Cerebellar nuclear complex (tissue), 1 donor: ENCODE data around the gene KRT37.
"Not testable (repeated sequence)": the region's sequence is repeated elsewhere in the genome, so short reads cannot be mapped to it uniquely, and the experiment has no call there.

Experiments
- DNase-seq, 2 experiments: peaks; one replicate each; lab custom pipeline; 2025; lab: John Stamatoyannopoulos, UW

Gene KRT37

DNA sequence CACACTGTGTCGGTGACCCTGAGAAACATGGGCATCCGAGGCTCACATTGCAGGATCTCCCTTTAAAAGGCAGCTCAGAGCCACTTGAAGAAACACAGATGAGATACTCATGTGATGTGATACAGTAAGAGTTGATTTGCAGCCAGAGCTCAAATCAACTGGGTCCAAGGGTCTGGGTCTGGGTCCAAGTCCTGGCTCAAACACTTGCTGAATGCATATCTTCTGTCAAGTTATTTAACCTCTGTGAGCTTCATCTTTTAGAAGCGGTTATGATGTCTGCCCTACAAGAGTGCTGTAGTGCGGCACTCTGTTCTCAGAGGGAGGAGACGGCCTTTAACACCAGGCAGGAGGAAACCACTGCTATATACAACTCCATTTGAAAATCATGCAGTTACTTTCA is 10.0 kb upstream of the KRT37 start:
- no peak for DNase-seq

DNA sequence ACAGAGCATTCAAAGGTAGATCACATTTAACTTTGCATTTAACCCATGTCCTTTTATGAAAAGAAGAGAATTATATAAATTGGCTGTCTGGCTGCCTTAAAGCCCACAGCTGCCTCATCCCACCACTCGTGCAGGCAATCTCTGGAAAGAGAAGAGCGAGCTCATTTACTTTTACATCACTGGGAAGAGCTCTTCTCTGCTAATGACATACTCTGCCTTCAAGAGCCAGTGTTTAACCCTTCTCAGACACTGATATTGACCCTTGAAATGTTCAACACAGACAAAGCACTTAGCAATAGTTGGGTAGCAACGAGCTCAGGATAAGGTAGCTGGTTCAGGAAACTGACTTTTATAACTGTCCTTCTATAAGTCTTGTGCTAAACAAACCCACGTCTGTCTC is 9.6 kb upstream of the KRT37 start:
- DNase-seq = no peak

DNA sequence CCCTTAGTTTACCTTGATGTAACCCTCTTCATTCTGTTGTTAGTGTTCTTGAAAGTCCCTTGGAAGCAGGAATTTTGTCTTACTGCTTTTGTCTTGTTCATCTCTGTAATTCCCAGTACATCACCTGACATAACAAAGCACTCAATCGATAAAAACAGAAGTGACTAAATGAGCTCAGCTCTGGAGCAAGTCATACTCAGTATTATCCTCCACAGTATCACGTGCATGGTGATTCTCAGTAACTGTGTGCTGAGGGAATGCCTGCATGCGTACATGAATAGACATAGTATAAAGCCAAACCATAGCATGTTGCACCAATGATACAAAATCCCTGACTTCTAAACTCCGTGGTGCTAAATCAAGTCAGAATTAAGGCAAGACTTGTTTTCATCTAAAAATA is 9.2 kb upstream of the KRT37 start:
- DNase-seq = no peak

DNA sequence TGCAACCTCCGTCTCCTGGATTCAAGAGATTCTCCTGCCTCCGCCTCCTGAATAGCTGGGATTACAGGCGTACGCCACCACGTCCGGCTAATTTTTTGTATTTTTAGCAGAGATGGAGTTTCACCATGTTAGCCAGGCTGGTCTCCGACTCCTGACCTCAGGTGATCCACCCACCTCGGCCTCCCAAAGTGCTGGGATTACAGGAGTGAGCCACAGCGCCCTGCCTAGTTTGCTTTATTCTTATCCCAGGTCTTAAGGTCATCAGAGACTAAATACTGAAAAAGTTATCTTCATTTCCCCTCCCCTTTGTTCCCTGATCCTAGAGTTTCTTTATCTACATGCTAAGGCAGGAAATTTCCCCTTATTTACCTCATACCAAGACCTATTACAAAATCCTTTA is 6.0 kb upstream of the KRT37 start:
- DNase-seq = not testable (repeated sequence)

DNA sequence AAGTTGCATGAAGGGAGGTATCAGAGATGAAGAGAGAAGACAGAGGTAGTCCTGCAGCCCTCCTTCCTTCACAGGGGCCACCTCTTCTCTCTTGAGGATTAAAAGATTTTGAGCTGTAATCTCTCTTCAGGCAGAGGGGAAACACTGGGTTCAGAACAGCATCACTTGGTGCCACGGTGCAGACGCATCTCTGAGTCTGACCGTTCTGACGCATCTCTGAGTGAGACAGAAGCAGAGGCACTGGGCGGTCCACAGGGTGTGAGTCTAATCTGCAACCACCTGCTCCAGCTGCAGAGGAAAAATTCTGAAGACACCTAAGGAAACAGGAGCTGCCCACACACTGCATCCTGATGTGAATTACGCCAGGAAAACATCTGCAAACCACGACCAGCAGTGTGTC is 5.3 kb upstream of the KRT37 start:
- DNase-seq = no peak

DNA sequence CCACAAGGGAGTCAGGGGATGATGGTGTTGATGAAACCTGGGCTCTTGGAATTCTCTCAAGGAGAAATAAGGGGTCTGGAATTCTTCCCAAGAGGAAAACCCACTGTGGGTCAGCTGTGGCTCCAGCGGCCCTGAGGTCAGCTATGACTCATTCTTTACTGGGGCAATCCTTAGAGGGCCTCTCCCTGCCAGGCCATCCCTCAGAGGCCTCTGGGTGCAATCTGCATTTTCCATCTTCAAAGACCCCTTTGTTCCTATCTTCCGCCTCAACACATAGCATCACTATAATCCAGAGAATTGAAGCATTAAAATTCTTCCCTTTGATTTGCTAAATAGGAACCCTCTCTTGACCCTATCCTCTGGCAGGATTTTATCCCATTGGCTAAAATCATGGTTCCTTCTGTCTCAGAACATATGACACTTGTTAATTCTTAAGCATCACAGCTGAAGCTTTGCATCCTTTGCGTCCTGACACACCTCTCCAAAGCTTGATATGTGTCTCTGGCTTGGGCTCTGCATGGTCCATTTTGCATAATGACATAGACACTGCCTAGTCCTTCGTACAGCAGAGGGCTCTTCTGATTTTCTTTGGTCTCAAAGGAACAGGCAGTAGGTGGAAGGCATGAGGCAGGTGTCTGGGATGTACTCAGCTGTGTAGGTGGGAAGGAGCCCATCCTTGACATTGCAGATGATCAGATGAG is 4.4 kb upstream of the KRT37 start:
- no peak for DNase-seq

DNA sequence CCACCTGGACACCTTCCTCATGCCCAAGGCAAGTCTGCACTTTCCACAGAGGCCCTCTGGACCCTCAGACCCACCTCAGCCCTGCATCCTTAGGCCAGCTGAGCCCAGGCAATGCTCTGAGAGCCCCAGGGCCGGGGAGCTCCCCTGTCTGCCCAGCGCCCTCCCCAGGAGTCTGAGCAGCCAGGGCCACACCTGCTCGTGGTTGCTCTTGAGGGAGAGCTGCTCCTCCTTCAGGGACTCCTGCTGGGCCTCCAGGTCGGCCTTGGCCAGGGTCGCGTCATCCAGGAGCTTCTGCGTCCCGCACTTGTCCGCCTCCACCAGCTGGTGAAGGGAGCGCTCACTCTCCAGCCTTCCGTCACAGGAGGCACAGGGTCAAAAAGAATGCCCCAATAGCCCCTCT is 1.8 kb downstream of the KRT37 start:
- DNase-seq = not testable (repeated sequence)

DNA sequence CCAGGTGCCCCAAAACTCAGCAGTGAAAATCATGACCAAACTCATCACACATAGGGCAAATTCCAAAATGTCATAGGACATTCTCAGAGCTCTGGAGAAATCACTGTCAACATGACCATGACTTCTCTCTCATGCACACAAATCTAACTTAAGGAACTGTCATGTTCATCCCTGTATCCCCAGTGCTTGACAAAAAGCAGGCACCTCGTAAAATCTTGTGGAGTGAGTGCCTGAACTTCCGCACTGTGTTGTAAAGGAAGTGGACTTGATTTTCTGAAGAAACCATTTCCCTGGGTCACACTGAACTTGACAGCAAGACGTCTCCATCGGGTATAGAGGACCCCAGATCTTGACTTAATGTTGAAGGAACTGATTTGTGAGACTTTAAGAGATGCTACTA is 2.8 kb downstream of the KRT37 start:
- DNase-seq = no peak

DNA sequence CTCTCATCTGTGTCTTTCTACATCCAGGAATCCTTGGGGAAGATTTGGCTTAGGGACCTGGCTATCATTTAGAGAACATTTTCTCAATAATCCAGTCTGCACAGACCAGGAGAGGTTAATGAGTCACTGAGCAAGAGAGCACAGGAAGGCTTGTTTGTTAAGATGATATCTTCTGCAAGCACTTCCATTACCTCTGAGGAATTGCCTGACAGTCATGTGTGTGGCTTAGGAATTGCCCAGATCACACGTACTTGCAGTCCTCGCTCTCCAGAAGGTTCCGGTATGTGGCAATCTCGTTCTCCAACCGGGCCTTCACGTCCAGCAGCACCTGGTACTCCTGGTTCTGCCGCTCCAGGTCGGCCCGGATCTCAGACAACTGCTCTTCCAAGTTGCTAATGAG is 3.3 kb downstream of the KRT37 start:
- no peak for DNase-seq

DNA sequence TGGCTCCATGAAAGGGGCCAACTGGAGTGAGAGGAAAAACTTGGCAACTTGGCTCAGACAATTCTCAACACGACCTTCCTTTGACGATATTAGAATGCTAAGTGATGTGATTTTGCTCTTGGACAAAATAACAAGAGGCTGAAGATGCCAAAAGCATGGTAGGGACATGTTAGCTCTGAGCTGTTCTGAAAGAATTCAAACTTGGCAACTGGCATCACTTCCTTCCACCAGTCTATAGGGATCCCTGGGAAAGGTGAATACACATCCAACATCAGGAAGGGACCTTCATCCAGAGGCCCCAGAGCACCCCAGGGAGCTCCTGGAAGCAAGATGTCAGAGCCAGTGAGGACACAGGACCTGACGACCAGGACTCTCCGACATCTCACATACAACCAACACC is 4.3 kb downstream of the KRT37 start:
- DNase-seq = no peak

DNA sequence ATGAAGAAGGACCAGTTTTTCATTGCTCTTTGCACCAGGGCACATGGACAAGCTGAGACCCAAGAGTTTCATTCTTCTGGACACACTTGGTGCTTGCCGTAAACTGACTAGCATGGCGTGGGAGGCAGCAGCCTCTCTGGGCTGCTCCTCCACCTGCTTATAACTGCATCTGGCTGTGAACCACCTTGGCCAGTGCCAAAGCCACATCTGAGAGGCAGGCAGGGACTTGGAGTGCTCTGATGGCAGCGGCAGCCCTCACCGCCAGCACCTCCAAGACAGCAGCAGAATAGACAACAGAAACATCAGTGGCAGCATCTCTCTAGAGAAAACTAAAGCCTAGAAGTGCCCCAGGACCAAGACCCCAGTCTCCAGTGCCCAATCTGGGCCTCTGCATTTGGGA is 4.7 kb downstream of the KRT37 start:
- DNase-seq = no peak

DNA sequence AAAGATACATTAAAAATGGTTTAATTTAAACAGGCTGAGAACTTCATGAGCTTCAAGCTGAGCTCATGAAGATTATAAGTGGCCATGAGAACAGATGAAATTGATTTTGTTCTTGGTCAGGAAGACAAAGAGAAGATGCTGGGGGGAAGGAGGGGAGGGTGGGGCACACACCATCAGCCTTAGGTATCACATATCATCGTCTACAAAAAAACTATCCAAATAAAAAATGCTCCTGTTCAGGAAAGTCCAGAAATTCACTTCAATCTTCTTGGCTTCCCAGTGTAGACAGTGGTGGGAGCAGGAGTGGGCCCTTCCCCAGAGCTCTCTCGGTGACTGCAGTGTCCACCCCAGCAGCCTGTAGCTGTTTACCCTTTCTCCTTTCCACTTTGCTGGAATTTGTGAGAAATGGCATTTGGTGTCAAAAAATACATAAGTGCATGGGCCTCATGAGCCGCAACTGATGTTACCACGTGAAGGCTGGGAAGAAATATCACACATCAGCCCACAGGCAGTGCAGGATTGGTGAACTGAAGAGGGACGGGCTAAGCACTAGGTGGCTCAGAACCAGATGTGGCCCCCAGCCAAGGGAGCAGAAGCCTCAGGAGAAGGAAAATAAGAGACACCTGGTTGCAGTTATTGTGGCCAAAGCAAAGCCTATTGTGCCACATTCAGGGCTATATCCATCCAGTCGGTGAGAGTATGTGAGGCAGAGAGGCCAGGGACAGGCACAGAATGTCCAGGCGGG is 6.1 kb downstream of the KRT37 start:
- no peak for DNase-seq

DNA sequence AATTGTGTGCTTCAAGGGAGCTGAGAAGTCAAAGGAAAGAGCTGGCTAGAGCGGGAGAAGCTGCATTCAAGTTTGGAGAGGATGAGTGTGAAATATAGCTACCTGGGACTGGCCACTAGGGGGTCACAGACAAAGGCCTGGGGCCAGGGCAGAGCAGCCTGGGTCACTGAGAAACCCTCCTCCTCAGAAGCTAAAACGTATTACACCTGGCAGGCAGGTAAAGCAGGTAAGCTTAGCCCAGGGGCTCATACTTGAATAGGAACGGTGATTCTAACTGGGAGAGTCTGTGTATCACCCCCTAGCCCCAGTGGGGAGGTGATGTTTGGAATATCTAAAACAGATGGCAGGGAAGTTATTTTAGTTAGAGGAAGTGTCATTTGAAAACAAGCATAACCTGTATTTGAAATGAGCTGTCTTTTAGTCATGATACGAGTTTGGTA is 6.8 kb downstream of the KRT37 start:
- no peak for DNase-seq

DNA sequence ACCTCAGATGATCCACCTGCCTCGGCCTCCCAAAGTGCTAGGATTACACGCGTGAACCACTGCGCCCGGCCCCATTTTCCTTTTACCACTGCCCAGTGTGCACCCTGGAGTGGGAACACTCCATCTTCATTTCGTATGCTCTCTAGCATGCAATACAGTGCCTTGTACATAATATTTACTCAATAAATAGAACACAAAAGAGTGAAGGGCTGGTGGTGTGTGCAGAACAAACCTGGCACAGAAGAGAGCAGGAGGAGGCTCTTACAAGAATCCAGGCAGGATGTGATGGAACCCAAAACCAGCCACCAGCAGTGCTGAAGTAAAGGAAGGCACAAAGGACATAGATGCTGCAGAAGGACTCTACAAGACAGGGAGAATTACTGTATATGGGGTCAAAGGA is 7.3 kb downstream of the KRT37 start:
- no peak for DNase-seq

DNA sequence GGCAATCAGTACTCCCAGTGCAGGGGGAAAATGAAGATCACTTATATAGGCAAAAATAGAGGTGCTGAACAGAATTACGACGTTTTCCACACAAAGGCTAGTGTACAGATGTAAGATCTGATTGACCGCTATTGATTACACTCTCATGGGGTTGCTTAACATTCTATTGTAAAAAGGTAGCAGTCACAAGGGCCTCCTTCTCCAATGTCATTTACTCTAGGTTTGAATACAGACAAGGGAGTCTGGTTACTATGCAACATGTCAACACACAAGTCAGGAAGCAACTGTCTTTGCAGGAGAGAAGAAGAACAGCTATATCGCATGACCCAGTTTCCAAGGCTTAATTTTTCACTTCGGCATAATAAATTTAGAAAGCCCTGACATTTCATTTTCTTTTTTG is 7.9 kb downstream of the KRT37 start:
- DNase-seq = no peak

DNA sequence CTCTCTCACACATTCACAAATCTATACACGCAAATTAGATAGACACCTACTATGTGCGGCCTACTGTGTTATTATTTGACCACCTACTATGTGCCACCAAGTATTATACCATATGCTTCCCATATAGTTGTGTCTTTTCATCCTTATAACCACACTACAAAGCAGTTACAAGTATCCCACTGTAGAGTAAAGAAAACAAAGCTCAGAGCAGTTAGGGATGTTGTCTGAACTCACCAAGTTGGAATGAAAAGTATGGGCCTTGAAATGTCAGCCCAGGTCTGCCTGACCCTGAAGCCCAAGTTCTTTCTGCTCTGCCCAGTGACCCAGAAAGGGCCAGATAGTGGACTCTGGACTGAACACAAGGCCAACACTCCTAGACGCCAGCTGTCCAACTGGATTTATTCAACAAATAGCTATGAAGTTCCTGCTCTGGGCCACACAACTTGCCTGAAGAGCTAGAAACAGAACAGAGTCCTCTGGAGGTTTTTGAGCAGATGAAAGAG is 8.5 kb downstream of the KRT37 start:
- DNase-seq = no peak

DNA sequence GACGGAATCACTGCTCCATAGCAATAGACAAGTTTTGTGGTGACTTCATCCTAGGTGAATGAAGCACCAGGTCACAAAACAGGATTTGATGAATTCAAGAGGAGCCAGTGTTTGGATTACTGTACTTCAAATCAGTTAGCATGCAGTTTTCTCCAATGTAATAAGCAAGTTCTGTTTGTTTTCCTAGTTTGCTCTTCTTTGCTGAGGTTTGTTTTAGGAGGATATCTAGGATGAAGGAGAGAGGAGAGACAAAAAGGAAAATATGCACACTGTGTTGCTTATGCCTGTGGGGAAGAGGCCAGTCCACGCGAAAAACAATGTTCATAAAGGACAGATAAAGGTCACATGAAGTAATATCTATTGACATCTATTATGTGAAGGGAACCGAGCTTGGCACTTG is 9.0 kb downstream of the KRT37 start:
- DNase-seq = no peak

DNA sequence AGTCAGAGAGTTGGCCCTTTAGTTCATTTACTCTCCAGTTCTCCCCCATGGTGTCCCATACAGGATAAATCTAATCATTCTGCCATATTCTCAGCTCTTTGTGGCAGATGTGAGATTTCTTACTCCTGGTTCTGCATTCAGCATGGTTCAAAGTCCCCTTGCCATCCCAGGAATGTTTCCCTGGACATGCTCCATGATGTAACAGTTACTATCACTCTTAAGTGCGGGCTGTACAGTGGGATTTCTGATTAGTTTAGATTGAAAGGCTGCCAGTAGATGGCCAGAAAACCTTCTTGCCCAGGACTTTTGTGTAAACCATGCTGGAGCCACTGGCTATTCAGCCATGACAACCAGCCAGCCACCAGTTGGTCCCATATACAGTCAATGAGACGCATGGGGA is 10.4 kb downstream of the KRT37 start:
- DNase-seq = no peak

DNA sequence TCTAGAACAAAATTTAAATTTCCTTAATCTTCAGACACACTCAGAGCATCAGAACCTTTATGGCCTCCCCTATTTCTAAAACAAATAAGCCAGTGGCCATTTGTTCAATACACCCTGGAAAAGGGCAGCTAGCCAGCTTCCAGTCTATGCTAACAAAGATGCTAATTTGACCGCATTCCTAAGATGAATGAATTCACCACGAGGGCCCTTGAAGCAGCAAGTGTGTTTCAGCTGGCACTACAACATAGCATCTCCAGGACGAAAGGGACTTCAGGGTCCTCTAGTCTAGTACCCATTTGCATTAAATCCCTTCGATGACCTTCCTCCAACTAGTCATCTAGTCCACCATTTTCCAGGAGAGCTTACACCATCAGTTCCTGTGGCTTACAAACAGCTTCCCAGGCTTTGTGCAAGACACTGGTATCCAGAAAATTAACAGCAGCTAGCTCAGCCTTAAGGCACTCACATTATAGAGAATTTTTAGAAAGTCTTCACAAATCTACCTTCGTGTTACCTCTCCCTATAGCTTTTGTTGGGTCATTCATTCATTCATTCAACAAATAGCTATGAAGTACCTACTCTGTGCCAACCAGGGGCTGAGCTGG is 10.9 kb downstream of the KRT37 start:
- DNase-seq = no peak

DNA sequence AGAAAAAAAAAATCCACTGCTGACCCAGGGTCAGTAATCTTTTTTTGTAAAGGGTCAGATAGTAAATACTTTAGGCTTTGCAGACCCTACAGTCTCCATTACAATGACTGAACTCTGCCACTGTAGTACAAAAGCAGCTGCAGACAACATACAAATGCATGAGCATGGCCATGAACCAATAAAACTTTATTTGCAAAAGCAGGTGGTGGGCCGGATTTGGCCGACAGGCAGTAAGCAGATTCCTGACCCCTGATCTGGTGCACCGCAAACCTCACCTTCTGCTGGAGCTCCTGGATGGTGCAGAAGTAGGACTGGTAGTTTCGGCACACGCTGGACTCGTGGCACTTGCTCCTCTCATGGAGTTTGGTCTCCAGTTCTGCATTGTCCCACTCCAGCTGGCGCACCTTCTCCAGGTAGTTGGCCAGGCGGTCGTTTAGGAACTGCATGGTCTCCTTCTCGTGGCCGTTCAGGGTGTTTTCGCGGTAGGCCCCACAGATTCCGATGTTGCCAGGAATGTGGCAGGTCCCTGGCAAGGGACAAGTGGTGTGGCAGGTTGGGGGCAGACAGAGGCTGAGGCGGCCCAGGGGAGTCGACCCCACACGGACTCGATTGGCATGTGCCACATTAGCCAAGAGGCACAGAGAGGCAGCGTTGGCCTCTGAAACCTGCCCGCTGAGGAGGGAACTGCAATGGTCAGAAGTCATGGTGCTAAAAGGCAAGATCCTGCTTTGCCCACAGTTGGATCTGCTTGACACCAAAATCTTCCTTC is 13.1 kb downstream of the KRT37 start:
- no peak for DNase-seq

DNA sequence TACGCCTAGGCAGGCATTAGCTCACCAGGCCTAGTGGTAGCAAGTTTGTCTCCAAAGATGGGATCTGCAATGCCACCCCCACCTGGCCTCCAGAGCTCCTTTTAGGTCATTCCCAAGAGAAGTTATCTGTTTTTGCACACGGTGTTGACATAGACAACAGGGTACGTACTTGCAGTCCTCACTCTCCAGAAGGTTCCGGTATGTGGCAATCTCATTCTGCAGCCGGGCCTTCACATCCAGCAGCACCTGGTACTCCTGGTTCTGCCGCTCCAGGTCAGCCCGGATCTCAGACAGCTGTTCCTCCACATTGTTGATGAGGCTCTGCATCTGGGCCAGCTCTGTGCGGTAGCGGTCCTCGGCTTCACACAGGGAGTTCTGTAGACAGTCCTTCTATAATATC is 17.2 kb downstream of the KRT37 start:
- no peak for DNase-seq

DNA sequence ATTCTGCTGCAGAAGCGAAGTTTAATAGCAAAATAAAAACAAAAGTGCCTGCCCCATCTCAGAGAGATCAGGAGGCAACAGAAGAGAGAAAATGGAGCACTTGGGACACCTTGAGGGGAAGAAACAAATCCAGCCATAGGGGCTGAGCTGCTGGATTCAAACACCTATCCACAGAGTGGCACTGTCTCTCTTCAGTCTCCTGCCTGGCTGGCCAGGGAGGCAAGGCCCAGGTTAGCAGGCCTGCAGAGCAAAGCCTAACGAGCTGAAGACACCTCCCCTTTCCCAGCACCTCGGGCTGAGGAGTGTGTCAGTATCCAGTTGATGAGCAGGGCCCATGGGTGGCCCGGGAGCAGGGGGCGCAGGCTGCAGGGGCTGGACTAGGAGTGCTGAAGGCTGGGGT is 18.2 kb downstream of the KRT37 start:
- DNase-seq = no peak
